Gastrocnemius medialis (tissue), 4 donors: ENCODE data around the gene LGALS4. TPM values are rescaled to one million over a fixed set of nuclear protein-coding genes. Genes with fewer than 3 reads are reported as not detected.
"Not testable (repeated sequence)": the region's sequence is repeated elsewhere in the genome, so short reads cannot be mapped to it uniquely, and the experiment has no call there.

Source experiments
- ATAC-seq, 2 donors: fragments of 150-250 bp; one replicate each; pipeline ENCODE4 v1.9.1; 2016
- DNase-seq, 2 donors: peaks; one replicate each; pipeline ENCODE4 v3.0.0-alpha.2; 2019
- H3K27ac ChIP-seq, 4 donors: fragments of 200-600 bp; sonication (generic); 1 replicate in 1 of 4; 2 replicates in 3 of 4; pipeline ENCODE4 v1.5.1; 2016 to 2018; ENCODE audit warnings: mild to moderate bottlenecking in 2 of 4, moderate library complexity in 1 of 4
- H3K27me3 ChIP-seq, 3 donors: fragments of 200-600 bp; sonication (generic) in 2 of 3; 1 replicate in 1 of 3; 2 replicates in 2 of 3; pipeline versions ENCODE4 v1.5.1 to v1.6.0; 2016 to 2019; ENCODE audit warnings: mild to moderate bottlenecking in 1 of 3, moderate library complexity in 1 of 3
- H3K36me3 ChIP-seq, 2 donors: fragments of 200-600 bp; sonication (generic) in 1 of 2; one replicate each; pipeline ENCODE4 v1.5.1; 2017 to 2018
- H3K4me1 ChIP-seq, 2 donors: fragments of 200-600 bp; sonication (generic) in 1 of 2; one replicate each; pipeline ENCODE4 v1.5.1; 2016 to 2017; ENCODE audit warnings: mild to moderate bottlenecking in 2 of 2
- H3K4me3 ChIP-seq, 4 donors: fragments of 200-600 bp; sonication (generic) in 3 of 4; 1 replicate in 1 of 4; 2 replicates in 3 of 4; pipeline ENCODE4 v1.5.1; 2016 to 2019; ENCODE audit warnings: mild to moderate bottlenecking in 2 of 4
- H3K9me3 ChIP-seq, 3 donors: fragments of 200-600 bp; sonication (generic) in 2 of 3; 1 replicate in 1 of 3; 2 replicates in 2 of 3; pipeline ENCODE4 v1.5.1; 2016 to 2019
- CTCF ChIP-seq, 5 experiments: fragments of 450-650 bp in 3 of 5; fragments of 200-600 bp in 2 of 5; sonication (generic) in 2 of 5; IDR thresholded peaks in 4 of 5; conservative IDR thresholded peaks in 1 of 5; 1 replicate in 4 of 5; 2 replicates in 1 of 5; pipeline ENCODE4 v1.5.1; 2016 to 2019; ENCODE audit warnings: antibody characterized with exemption in 5 of 5, mild to moderate bottlenecking in 3 of 5, moderate library complexity in 3 of 5
- POLR2A ChIP-seq, 2 donors: fragments of 450-650 bp; IDR thresholded peaks; one replicate each; pipeline ENCODE4 v1.6.1; 2017; ENCODE audit warnings: antibody characterized with exemption in 2 of 2, mild to moderate bottlenecking in 2 of 2, moderate library complexity in 2 of 2
- in situ Hi-C, 4 donors: fragments of 200-750 bp; cut with MboI; loops; one replicate each; pipeline versions ENCODE4 v1.15.0 to v1.8.0; 2017; ENCODE audit warnings: low sequenced_read_pairs in 4 of 4
- intact Hi-C: fragments of 100-400 bp; cut with DNase I; formaldehyde crosslinking; loops from one replicate; pipeline ENCODE4 v1.15.1; 2023; ENCODE audit warnings: low total_unique reads
- total RNA-seq, 4 donors: library from RNA; depleted of rRNA; stranded (reverse); fragments of >200 nt; gene quantifications; one replicate each; pipeline versions ENCODE4 v1.1.0 to v1.2.3, GENCODE V29; 2016

LGALS4 gene
- total RNA-seq, 4 donors from 2014 or later = 0.55 to 14.2 (median 1.2) TPM; not detected in 1

GRCh38 chr19:38793671-38794070, 19.1 kb downstream of the LGALS4 start:
- in situ Hi-C loops = no loop called here
- intact Hi-C loops = no loop called here
- no peak overlapping the region for H3K4me3 ChIP-seq
- no peak overlapping the region for H3K27ac ChIP-seq
- ATAC-seq = no peak
- no peak for DNase-seq
- peaks cover 0 to 5% (median 4%) of the 10 kb centered on the region in 3 donors for H3K27me3 ChIP-seq
- no peaks in the 10 kb centered on the region for H3K4me1 ChIP-seq
- H3K9me3 ChIP-seq = no peaks in the 10 kb centered on the region
- no peaks in the 10 kb centered on the region for H3K36me3 ChIP-seq
- TF ChIP-seq POLR2A (IDR thresholded peaks at IDR 0.05) (no peak), CTCF (IDR thresholded peaks at IDR 0.05 in 4 of 5, conservative IDR thresholded peaks at IDR 0.05 in 1 of 5) (no peak)

DNA sequence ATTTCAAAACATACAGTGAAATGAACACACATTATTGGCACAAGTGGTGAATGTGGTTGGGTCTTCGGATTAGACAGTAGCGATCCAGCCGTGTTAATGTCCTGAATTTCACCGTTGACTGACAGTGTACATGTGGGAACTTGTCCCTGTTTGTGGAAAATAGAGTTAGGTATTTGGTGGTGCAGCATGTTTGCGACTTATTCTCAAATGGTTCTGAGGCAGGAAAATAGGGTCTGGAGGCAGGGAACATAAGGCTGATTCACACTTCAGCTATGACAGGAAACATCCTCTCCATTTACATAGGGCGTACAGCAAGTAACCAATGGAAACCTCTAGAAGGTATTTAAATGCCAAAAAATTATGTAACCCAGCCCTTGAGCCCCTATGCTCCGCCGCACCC, 19.6 kb downstream of the LGALS4 start:
- TF ChIP-seq CTCF (IDR thresholded peaks at IDR 0.05 in 4 of 5, conservative IDR thresholded peaks at IDR 0.05 in 1 of 5) (no peak), POLR2A (IDR thresholded peaks at IDR 0.05) (no peak)
- in situ Hi-C loops = no loop called here
- DNase-seq = no peak
- H3K27me3 ChIP-seq = peaks cover 0 to 5% (median 4%) of the 10 kb centered on the region in 3 donors
- H3K9me3 ChIP-seq = no peaks in the 10 kb centered on the region
- ATAC-seq = no peak
- no peaks in the 10 kb centered on the region for H3K4me1 ChIP-seq
- intact Hi-C loops = no loop called here
- H3K27ac ChIP-seq = no peak overlapping the region
- H3K36me3 ChIP-seq = no peaks in the 10 kb centered on the region
- H3K4me3 ChIP-seq = no peak overlapping the region

GRCh38 chr19:38792250-38793111, 20.3 kb downstream of the LGALS4 start:
- in situ Hi-C loops = no loop called here
- no peaks in the 10 kb centered on the region for H3K9me3 ChIP-seq
- no peaks in the 10 kb centered on the region for H3K36me3 ChIP-seq
- peak overlapping the region; percentile 19 to 39 (median 34) for H3K4me3 ChIP-seq
- ATAC-seq = no peak
- H3K27ac ChIP-seq = no peak overlapping the region
- TF ChIP-seq CTCF (IDR thresholded peaks at IDR 0.05 in 4 of 5, conservative IDR thresholded peaks at IDR 0.05 in 1 of 5) (no peak), POLR2A (IDR thresholded peaks at IDR 0.05) (no peak)
- H3K4me1 ChIP-seq = no peaks in the 10 kb centered on the region
- intact Hi-C loops = no loop called here
- H3K27me3 ChIP-seq = peaks cover 0 to 5% (median 4%) of the 10 kb centered on the region in 3 donors
- DNase-seq = no peak

DNA sequence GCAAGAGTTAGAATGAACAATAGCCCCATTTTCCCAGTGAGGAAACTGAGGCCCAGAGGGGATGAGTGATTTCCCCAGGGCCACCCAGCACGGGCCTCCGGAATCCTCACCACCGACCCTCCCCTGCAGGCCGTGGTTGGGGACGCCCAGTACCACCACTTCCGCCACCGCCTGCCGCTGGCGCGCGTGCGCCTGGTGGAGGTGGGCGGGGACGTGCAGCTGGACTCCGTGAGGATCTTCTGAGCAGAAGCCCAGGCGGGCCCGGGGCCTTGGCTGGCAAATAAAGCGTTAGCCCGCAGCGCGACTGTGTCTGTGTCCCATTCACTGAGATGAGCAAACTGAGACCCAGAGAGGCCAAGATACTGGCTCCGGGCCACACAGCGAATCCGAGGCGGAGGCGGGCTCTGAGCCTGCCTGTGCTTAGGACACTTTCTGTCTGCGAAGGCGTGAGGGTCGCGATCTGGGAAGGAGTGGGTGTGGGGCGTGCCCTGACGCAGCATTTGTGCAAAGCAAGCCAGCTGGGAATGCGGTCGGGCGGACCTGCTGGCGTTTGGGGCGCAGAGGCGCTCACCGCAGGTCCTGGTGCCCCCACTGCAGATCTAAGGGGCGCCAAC, 21.2 kb downstream of the LGALS4 start:
- ATAC-seq = peak; percentile 51 to 53
- H3K27ac ChIP-seq, in situ Hi-C loops, DNase-seq, H3K4me1 ChIP-seq, H3K9me3 ChIP-seq, intact Hi-C loops, H3K36me3 ChIP-seq, H3K27me3 ChIP-seq: not testable (repeated sequence)
- peak overlapping the region in 1 of 4 donors; percentile 35 for H3K4me3 ChIP-seq

GRCh38 chr19:38790507-38791403, 22.0 kb downstream of the LGALS4 start:
- ATAC-seq, DNase-seq, H3K27ac ChIP-seq, H3K9me3 ChIP-seq, H3K27me3 ChIP-seq, intact Hi-C loops, H3K4me1 ChIP-seq, H3K36me3 ChIP-seq, in situ Hi-C loops: not testable (repeated sequence)
- H3K4me3 ChIP-seq = peak overlapping the region in 1 of 4 donors; percentile 35
